GM18498 (cell line): Measurements from ENCODE around the gene ABCA12.

ENCODE experiments used
- ATAC-seq: cut with Tn5 transposase; IDR thresholded peaks from one replicate; pipeline ENCODE4 v1.9.1; 2021; ENCODE audit warnings: mild to moderate bottlenecking, moderate library complexity; ENCODE audit not compliant: unreplicated experiment

Gene ABCA12

GRCh38 chr2:214989187-214989586, 149.2 kb downstream of the ABCA12 start:
- ATAC-seq, result no peak

- no peak for ATAC-seq
Measured at GRCh38 chr2:214987261-214987660, 151.2 kb downstream of the ABCA12 start.

GRCh38 chr2:214985619-214986018, 152.8 kb downstream of the ABCA12 start:
- no peak for ATAC-seq

- no peak for ATAC-seq
Measured at GRCh38 chr2:214966420-214966819, 172.0 kb downstream of the ABCA12 start.

GRCh38 chr2:214960677-214961076, 177.7 kb downstream of the ABCA12 start:
- no peak for ATAC-seq

GRCh38 chr2:214946949-214947348, 191.5 kb downstream of the ABCA12 start:
- no peak for ATAC-seq

GRCh38 chr2:214934006-214934405, 204.4 kb downstream of the ABCA12 start:
- ATAC-seq, result no peak

- ATAC-seq, result no peak
Measured at GRCh38 chr2:214904634-214905033, 233.8 kb downstream of the ABCA12 start.

- no peak for ATAC-seq
Measured at GRCh38 chr2:214904176-214904575, 234.2 kb downstream of the ABCA12 start.

- no peak for ATAC-seq
Measured at GRCh38 chr2:214902286-214902685, 236.1 kb downstream of the ABCA12 start.

GRCh38 chr2:214899751-214900150, 238.7 kb downstream of the ABCA12 start:
- no peak for ATAC-seq

GRCh38 chr2:214896274-214896673, 242.2 kb downstream of the ABCA12 start:
- ATAC-seq, result no peak

GRCh38 chr2:214895469-214895868, 243.0 kb downstream of the ABCA12 start:
- ATAC-seq, result no peak

GRCh38 chr2:214889301-214889700, 249.1 kb downstream of the ABCA12 start:
- ATAC-seq, result no peak

- ATAC-seq, result no peak
Measured at GRCh38 chr2:214881647-214882202, 256.7 kb downstream of the ABCA12 start.
